ENCODE results near the gene SMCO2.

Gene SMCO2

DNA sequence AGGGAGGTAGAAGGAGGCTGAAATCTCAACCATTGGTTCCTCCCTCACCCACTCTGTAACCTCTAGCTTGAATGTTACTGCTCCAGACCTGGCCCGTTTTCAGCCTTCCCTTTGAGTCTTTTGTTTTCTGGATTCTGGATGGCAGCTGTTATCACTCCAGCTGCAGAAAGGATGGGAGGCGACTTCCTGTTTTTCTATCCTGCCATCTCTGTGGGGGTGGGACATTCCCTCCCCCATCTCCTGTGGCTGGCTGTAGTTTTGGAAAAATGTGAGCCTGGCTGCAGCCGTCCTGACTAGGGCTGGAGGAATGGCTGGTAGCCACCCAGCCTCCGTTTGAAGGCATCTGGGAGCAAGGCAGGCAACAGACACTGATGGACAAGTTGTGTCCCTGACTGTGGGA is 74.5 kb downstream of the SMCO2 start:
- H3K4me3 ChIP-seq (ENCODE audit: low read depth in 1 of 5, low read length in 5 of 5): no peak overlapping the region
- H3K27ac ChIP-seq (ENCODE audit: low read depth, low read length): no peak overlapping the region

DNA sequence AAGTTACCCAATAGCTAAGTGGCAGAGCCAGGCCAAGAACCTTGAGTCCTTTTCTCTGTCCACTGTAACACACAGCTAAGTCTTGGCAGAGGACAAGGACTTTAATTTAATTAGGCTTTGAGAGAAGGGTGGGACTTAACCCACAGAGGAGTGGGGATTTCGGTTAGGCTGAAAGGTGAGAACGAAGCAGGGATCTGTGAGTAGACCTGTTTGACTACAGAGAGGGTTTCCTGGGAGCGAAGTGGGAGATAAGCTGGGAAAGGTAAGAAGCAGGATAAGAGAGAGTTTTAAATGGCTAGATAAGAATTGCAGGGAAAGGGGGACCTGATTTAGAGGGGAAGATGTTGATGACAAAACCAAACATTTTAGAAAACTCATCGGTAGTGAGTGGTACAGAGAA is 75.4 kb downstream of the SMCO2 start:
- H3K9ac ChIP-seq (ENCODE audit: low read length in 5 of 5): no peak overlapping the region
- no peak overlapping the region for H3K27ac ChIP-seq (ENCODE audit: low read depth, low read length)
- H3K4me3 ChIP-seq (ENCODE audit: low read depth in 1 of 5, low read length in 5 of 5): no peak overlapping the region
- no peaks in the 10 kb centered on the region for H3K9me3 ChIP-seq (ENCODE audit: control insufficient read depth in 5 of 5, low read length in 5 of 5)
- H3K4me1 ChIP-seq (ENCODE audit: control insufficient read depth in 5 of 5, insufficient read depth in 5 of 5, low read length in 5 of 5): peaks cover 2 to 23% (median 18%) of the 10 kb centered on the region in 5 donors
- H3K27me3 ChIP-seq (ENCODE audit: control insufficient read depth in 5 of 5, insufficient read depth in 4 of 5, low read length in 5 of 5): peaks cover 0 to 4% (median 0%) of the 10 kb centered on the region in 5 donors
- H3K36me3 ChIP-seq (ENCODE audit: control insufficient read depth in 5 of 5, insufficient read depth in 5 of 5, low read length in 5 of 5): no peaks in the 10 kb centered on the region

More for the DNA sequence above, 74.5 kb downstream of the SMCO2 start:
- Histone ChIP-seq H3K9me3 (ENCODE audit: control insufficient read depth in 5 of 5, low read length in 5 of 5) (no peaks in the 10 kb centered on the region), H3K9ac (ENCODE audit: low read length in 5 of 5) (no peak overlapping the region), H3K4me1 (ENCODE audit: control insufficient read depth in 5 of 5, insufficient read depth in 5 of 5, low read length in 5 of 5) (peaks cover 2 to 23% (median 15%) of the 10 kb centered on the region in 5 donors), H3K27me3 (ENCODE audit: control insufficient read depth in 5 of 5, insufficient read depth in 4 of 5, low read length in 5 of 5) (peaks cover 0 to 5% (median 0%) of the 10 kb centered on the region in 5 donors), H3K36me3 (ENCODE audit: control insufficient read depth in 5 of 5, insufficient read depth in 5 of 5, low read length in 5 of 5) (no peaks in the 10 kb centered on the region)

- Histone ChIP-seq H3K9me3 (ENCODE audit: control insufficient read depth in 5 of 5, low read length in 5 of 5) (no peaks in the 10 kb centered on the region), H3K27me3 (ENCODE audit: control insufficient read depth in 5 of 5, insufficient read depth in 4 of 5, low read length in 5 of 5) (peaks cover 0 to 4% (median 0%) of the 10 kb centered on the region in 5 donors), H3K36me3 (ENCODE audit: control insufficient read depth in 5 of 5, insufficient read depth in 5 of 5, low read length in 5 of 5) (no peaks in the 10 kb centered on the region), H3K4me3 (ENCODE audit: low read depth in 1 of 5, low read length in 5 of 5) (peak overlapping the region; percentile 89 to 96 (median 94)), H3K9ac (ENCODE audit: low read length in 5 of 5) (peak overlapping the region; percentile 7 to 89 (median 77)), H3K4me1 (ENCODE audit: control insufficient read depth in 5 of 5, insufficient read depth in 5 of 5, low read length in 5 of 5) (peaks cover 2 to 23% (median 18%) of the 10 kb centered on the region in 5 donors), H3K27ac (ENCODE audit: low read depth, low read length) (peak overlapping the region; percentile 87)
These were observed 76.7 kb downstream of the SMCO2 start for GRCh38 chr12:27523305-27523641.

GRCh38 chr12:27523642-27524493 is 77.3 kb downstream of the SMCO2 start, which contains the start of gene PPFIBP1:
TSS of gene PPFIBP1 (plus strand) at chr12:27524206. CDS start at chr12:27633397, 109,191 bp downstream.
- Histone ChIP-seq H3K27ac (ENCODE audit: low read depth, low read length) (peak within 1 kb of the TSS; percentile 88), H3K9ac (ENCODE audit: low read length in 5 of 5) (peak within 1 kb of the TSS; percentile 77 to 89 (median 85)), H3K27me3 (ENCODE audit: control insufficient read depth in 5 of 5, insufficient read depth in 4 of 5, low read length in 5 of 5) (peaks cover 0 to 4% (median 0%) of the 10 kb centered on the region in 5 donors), H3K4me1 (ENCODE audit: control insufficient read depth in 5 of 5, insufficient read depth in 5 of 5, low read length in 5 of 5) (peaks cover 2 to 23% (median 18%) of the 10 kb centered on the region in 5 donors), H3K9me3 (ENCODE audit: control insufficient read depth in 5 of 5, low read length in 5 of 5) (no peaks in the 10 kb centered on the region), H3K4me3 (ENCODE audit: low read depth in 1 of 5, low read length in 5 of 5) (peak within 1 kb of the TSS; percentile 89 to 96 (median 94)), H3K36me3 (ENCODE audit: control insufficient read depth in 5 of 5, insufficient read depth in 5 of 5, low read length in 5 of 5) (no peaks in the 10 kb centered on the region)

GRCh38 chr12:27524494-27524835 is 77.9 kb downstream of the SMCO2 start:
- Histone ChIP-seq H3K36me3 (ENCODE audit: control insufficient read depth in 5 of 5, insufficient read depth in 5 of 5, low read length in 5 of 5) (no peaks in the 10 kb centered on the region), H3K27ac (ENCODE audit: low read depth, low read length) (peak overlapping the region; percentile 88), H3K9ac (ENCODE audit: low read length in 5 of 5) (peak overlapping the region; percentile 77 to 89 (median 85)), H3K9me3 (ENCODE audit: control insufficient read depth in 5 of 5, low read length in 5 of 5) (no peaks in the 10 kb centered on the region), H3K4me3 (ENCODE audit: low read depth in 1 of 5, low read length in 5 of 5) (peak overlapping the region; percentile 86 to 96 (median 94)), H3K4me1 (ENCODE audit: control insufficient read depth in 5 of 5, insufficient read depth in 5 of 5, low read length in 5 of 5) (peaks cover 2 to 23% (median 18%) of the 10 kb centered on the region in 5 donors), H3K27me3 (ENCODE audit: control insufficient read depth in 5 of 5, insufficient read depth in 4 of 5, low read length in 5 of 5) (peaks cover 0 to 4% (median 0%) of the 10 kb centered on the region in 5 donors)

- no peaks in the 10 kb centered on the region for H3K36me3 ChIP-seq (ENCODE audit: control insufficient read depth in 5 of 5, insufficient read depth in 5 of 5, low read length in 5 of 5)
- H3K9me3 ChIP-seq (ENCODE audit: control insufficient read depth in 5 of 5, low read length in 5 of 5): no peaks in the 10 kb centered on the region
- peak overlapping the region; percentile 86 to 96 (median 94) for H3K4me3 ChIP-seq (ENCODE audit: low read depth in 1 of 5, low read length in 5 of 5)
- H3K4me1 ChIP-seq (ENCODE audit: control insufficient read depth in 5 of 5, insufficient read depth in 5 of 5, low read length in 5 of 5): peaks cover 2 to 23% (median 19%) of the 10 kb centered on the region in 5 donors
- H3K27ac ChIP-seq (ENCODE audit: low read depth, low read length): peak overlapping the region; percentile 88
- H3K9ac ChIP-seq (ENCODE audit: low read length in 5 of 5): peak overlapping the region in 4 of 5 donors; percentile 77 to 89 (median 84)
- peaks cover 0 to 4% (median 0%) of the 10 kb centered on the region in 5 donors for H3K27me3 ChIP-seq (ENCODE audit: control insufficient read depth in 5 of 5, insufficient read depth in 4 of 5, low read length in 5 of 5)
These were observed 78.6 kb downstream of the SMCO2 start for GRCh38 chr12:27524839-27525753.

GRCh38 chr12:27527512-27527911 is 81.0 kb downstream of the SMCO2 start:
- Histone ChIP-seq H3K27me3 (ENCODE audit: control insufficient read depth in 5 of 5, insufficient read depth in 4 of 5, low read length in 5 of 5) (no peaks in the 10 kb centered on the region), H3K9ac (ENCODE audit: low read length in 5 of 5) (no peak overlapping the region), H3K27ac (ENCODE audit: low read depth, low read length) (no peak overlapping the region), H3K9me3 (ENCODE audit: control insufficient read depth in 5 of 5, low read length in 5 of 5) (no peaks in the 10 kb centered on the region), H3K36me3 (ENCODE audit: control insufficient read depth in 5 of 5, insufficient read depth in 5 of 5, low read length in 5 of 5) (no peaks in the 10 kb centered on the region), H3K4me1 (ENCODE audit: control insufficient read depth in 5 of 5, insufficient read depth in 5 of 5, low read length in 5 of 5) (peaks cover 2 to 40% (median 29%) of the 10 kb centered on the region in 5 donors), H3K4me3 (ENCODE audit: low read depth in 1 of 5, low read length in 5 of 5) (no peak overlapping the region)

GRCh38 chr12:27528788-27529187 is 82.3 kb downstream of the SMCO2 start:
- Histone ChIP-seq H3K27me3 (ENCODE audit: control insufficient read depth in 5 of 5, insufficient read depth in 4 of 5, low read length in 5 of 5) (no peaks in the 10 kb centered on the region), H3K4me1 (ENCODE audit: control insufficient read depth in 5 of 5, insufficient read depth in 5 of 5, low read length in 5 of 5) (peaks cover 0 to 40% (median 24%) of the 10 kb centered on the region in 5 donors), H3K9ac (ENCODE audit: low read length in 5 of 5) (no peak overlapping the region), H3K4me3 (ENCODE audit: low read depth in 1 of 5, low read length in 5 of 5) (no peak overlapping the region), H3K36me3 (ENCODE audit: control insufficient read depth in 5 of 5, insufficient read depth in 5 of 5, low read length in 5 of 5) (no peaks in the 10 kb centered on the region), H3K27ac (ENCODE audit: low read depth, low read length) (no peak overlapping the region), H3K9me3 (ENCODE audit: control insufficient read depth in 5 of 5, low read length in 5 of 5) (no peaks in the 10 kb centered on the region)

DNA sequence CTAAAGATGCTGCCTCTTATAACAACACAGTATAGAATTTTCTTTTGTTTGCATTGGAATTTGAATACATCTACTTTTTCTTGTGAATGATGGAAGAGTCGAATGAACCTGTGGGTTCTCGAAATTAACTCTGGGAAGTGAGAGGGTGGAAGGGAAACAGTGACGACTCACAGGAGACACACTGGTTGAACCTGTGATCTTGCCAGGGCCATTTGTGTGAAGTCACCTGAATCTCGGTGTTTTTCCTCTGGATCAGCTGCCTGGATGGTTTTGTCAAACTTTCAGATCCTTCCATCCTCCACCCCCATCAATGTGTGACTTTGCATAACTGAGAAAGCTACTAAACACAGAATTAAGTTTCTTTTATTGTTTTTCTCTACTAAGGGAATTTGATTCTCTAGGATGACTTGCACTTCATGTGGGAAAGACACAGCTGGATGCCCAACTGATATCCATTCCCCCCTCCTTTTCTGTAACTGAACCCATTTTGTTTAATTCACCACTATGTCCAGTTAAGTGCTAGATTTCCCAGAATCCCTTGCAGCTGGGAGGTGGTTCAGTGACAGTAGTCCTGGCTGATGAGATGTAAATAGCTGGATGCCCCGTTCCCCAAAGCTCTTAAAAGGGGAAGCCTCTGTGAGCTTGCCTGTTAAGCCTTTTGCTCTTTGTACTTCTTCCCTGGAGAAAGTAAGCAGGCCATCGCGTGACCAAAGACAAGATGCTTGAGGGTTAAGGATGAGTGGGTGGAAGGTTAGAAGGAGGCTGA is 83.8 kb downstream of the SMCO2 start:
- H3K4me3 ChIP-seq (ENCODE audit: low read depth in 1 of 5, low read length in 5 of 5): peak overlapping the region in 1 of 5 donors; percentile 22
- H3K9ac ChIP-seq (ENCODE audit: low read length in 5 of 5): peak overlapping the region in 1 of 5 donors; percentile 1
- no peaks in the 10 kb centered on the region for H3K27me3 ChIP-seq (ENCODE audit: control insufficient read depth in 5 of 5, insufficient read depth in 4 of 5, low read length in 5 of 5)
- H3K9me3 ChIP-seq (ENCODE audit: control insufficient read depth in 5 of 5, low read length in 5 of 5): no peaks in the 10 kb centered on the region
- H3K27ac ChIP-seq (ENCODE audit: low read depth, low read length): no peak overlapping the region
- H3K4me1 ChIP-seq (ENCODE audit: control insufficient read depth in 5 of 5, insufficient read depth in 5 of 5, low read length in 5 of 5): peaks cover 0 to 34% (median 15%) of the 10 kb centered on the region in 5 donors
- H3K36me3 ChIP-seq (ENCODE audit: control insufficient read depth in 5 of 5, insufficient read depth in 5 of 5, low read length in 5 of 5): no peaks in the 10 kb centered on the region

Data from subcutaneous abdominal adipose tissue (tissue), 5 donors.